H7 (cell line): ENCODE results near the gene ZFR. TPM values are rescaled to one million over a fixed set of nuclear protein-coding genes. Genes with fewer than 3 reads are reported as not detected.

Source experiments
- total RNA-seq: library from RNA; depleted of rRNA; stranded (reverse); fragments of >200 nt; shearing (Covaris generic); gene quantifications from 2 replicates; pipeline ENCODE4 v1.2.3, GENCODE V29; 2014; rRNA removed

ZFR gene
- total RNA-seq, 1 experiment from 2014 or later: 66.2 TPM

Other genes with a start within 250 kb of the ZFR start
- 22.9 and 33.5 TPM in 2 replicates for gene MTMR12, start 131.8 kb downstream of the ZFR start, total RNA-seq
- gene SUB1, start 140.8 kb upstream of the ZFR start, total RNA-seq: 138 and 154 TPM in 2 replicates